NCI-H524 (cell line): ENCODE data around the gene HOXC5.

Source experiments
- DNase-seq, 2 experiments: peaks; one replicate each; lab custom pipeline; 2025; lab: John Stamatoyannopoulos, UW

Gene HOXC5

DNA sequence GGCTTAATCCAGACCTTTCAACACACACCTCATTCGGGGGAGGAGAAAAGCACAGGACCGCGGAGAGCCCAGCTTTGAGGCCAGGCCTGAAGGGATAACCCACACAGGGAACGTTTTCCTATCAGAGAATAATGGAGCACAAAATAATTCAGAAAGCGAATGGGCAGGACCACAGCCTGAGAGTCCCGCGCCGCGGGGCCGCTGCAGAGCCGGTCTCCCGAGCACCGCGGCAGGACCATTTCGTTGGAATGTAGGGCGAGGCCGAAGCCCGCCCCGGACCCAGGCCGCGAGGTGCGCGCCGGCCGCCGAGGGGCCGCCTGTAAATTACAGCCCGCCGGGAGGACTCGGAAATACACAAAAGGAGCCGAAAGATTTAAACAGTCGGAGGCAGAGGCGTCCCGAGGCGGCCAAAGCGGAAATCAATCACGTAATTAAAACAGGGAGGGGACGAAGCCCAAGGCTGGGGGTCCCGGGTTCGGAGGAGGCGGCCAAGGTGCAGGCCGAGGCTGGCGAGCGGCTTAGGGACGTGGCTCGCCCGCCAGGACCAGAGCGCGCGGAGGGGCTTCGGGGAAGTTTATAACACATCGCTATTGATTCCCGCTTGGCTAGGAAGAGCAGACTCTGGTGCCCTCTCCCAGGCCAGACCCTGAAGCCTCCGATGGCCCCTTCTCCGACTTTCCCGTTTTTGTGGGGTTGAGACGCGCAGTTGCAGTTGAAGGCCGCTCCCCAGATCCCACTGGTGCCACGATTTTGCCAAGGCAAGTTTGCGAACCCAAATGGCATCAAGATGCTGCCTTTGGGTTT, 14.5 kb downstream of the HOXC5 start:
- no peak for DNase-seq

DNA sequence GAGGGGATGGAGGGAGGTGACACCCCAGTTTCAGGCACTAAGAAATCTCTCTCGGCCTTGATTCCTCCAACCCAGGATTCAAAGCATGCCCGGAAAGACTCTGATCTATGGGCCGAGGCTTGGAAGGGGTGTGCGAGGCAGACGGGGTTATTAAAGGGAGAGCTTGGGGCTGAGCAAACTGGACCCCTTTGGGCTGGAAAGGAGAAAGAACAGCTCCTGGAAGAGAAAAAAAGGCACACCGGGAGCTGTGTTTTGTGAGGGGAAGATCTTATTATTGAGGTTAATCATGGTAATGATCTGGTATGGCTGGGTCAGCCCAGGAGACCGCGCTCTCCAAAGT, 15.1 kb downstream of the HOXC5 start:
- DNase-seq: no peak

- no peak for DNase-seq
Observed at GRCh38 chr12:54048406-54049093, 15.7 kb downstream of the HOXC5 start.

GRCh38 chr12:54049108-54049507, 16.3 kb downstream of the HOXC5 start:
- no peak for DNase-seq

GRCh38 chr12:54050482-54050810, 17.6 kb downstream of the HOXC5 start:
- no peak for DNase-seq

DNA sequence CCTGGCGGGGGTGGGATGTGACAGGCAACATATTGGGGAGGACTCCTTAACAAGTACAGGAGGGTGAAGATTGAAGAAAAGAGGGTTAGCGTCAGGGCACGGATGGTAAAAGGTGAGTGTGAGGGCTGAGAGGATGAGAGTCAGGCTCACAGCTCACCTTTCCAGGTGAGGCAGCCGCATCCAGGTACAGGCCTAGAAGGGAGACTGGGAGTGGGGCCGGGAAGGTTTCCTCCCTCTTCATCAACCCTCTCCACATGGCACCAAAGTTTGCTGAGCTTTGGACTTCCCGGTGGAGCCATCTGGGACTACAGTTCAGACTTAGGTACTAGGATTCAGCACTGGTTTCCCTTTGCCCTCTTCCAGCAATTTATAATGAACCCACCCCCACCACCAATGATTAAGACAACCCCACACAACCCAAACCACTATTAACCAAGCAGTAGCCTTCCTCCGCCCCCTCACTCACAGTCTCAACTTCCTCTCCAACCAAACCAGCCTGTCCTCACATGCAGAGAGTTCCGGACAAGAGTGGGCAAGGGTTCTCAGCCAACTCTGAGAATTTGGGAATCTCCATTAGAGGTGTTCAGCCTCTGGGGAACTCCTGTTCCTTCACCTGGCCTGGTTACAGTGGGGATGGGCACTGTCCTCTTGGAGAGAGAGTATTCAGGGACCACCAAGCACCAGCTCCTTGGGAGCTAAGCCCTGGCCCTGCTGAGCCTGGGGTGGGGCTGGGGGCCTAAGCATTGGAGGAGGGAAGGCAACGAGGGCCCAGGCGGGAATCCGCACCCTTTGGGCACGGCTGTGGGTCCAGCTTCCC, 18.4 kb downstream of the HOXC5 start:
- DNase-seq: no peak

- no peak for DNase-seq
Observed at GRCh38 chr12:54051874-54052437, 19.1 kb downstream of the HOXC5 start.

DNA sequence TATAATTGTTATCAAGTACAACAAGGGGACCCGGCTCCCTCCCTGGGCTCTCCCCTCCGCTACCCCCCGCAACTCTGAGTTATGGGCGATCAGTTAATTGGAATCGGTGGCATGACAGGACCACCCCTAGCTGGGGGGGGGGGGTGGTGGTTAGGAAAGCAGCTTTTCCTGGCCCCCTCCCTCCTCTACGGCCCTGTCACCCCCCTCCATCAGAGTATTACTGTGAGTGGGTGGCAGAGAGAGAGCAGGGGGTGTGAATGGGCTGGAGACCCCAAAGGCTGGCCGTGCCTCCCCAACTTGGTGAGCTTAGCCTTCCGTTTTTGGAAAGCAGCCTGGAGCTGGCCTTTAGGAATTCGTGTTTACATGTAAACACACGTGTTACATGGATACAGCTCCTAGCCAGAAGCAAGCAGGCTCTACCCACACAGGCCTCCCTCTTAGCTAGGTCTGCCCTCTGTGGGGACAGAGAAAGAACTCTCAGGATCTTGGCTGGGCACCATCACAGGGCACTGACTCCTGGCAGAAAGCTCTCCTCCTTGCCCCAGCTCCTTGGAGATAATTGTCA, 19.7 kb downstream of the HOXC5 start:
- DNase-seq: no peak

GRCh38 chr12:54053003-54053750, 20.3 kb downstream of the HOXC5 start:
- DNase-seq: peak in 1 of 2 experiments; percentile 26

DNA sequence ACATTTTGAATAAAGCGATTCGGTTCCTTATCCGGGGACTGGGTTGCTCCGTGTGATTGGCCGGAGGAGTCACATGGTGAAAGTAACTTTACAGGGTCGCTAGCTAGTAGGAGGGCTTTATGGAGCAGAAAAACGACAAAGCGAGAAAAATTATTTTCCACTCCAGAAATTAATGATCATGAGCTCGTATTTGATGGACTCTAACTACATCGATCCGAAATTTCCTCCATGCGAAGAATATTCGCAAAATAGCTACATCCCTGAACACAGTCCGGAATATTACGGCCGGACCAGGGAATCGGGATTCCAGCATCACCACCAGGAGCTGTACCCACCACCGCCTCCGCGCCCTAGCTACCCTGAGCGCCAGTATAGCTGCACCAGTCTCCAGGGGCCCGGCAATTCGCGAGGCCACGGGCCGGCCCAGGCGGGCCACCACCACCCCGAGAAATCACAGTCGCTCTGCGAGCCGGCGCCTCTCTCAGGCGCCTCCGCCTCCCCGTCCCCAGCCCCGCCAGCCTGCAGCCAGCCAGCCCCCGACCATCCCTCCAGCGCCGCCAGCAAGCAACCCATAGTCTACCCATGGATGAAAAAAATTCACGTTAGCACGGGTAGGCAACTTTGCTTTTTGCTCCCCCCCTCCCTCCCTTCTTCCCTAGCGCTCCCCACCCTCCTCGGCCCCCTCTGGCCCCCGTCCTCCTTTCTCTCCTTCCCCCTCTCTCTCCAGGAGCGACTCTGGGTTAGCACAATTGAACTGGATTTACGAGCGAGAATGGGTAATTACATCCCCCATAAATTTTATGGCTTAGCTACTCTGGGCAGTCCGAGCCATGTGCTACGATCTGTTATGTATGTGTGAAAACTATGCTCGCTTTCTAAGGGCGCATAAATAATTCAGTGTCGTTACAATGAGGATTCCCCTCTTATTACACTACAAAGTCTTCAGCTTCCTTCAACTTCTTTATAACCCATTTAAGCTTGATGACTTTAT, 21.2 kb downstream of the HOXC5 start, which contains the start of gene HOXC4:
Gene HOXC4 (plus strand): TSS at position 85 of the 991 bp plus-strand sequence. CDS start 88 bp downstream, at position 173.
- peak; percentile 46 to 54 for DNase-seq

DNA sequence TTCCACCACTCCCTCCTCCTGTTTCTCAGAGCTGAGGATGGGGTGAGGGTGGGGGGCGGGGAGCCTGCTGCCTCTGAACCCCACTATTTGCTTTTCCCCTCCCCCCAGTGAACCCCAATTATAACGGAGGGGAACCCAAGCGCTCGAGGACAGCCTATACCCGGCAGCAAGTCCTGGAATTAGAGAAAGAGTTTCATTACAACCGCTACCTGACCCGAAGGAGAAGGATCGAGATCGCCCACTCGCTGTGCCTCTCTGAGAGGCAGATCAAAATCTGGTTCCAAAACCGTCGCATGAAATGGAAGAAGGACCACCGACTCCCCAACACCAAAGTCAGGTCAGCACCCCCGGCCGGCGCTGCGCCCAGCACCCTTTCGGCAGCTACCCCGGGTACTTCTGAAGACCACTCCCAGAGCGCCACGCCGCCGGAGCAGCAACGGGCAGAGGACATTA, 21.9 kb downstream of the HOXC5 start:
- DNase-seq: no peak

DNA sequence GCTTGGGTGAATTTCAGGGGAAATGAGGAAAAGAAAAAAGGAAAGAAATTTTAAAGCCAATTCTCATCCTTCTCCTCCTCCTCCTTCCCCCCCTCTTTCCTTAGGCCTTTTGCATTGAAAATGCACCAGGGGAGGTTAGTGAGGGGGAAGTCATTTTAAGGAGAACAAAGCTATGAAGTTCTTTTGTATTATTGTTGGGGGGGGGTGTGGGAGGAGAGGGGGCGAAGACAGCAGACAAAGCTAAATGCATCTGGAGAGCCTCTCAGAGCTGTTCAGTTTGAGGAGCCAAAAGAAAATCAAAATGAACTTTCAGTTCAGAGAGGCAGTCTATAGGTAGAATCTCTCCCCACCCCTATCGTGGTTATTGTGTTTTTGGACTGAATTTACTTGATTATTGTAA, 22.7 kb downstream of the HOXC5 start:
- DNase-seq: no peak

- no peak for DNase-seq
Observed at GRCh38 chr12:54056110-54056509, 23.3 kb downstream of the HOXC5 start.

GRCh38 chr12:54058128-54058768, 25.4 kb downstream of the HOXC5 start:
- no peak for DNase-seq

GRCh38 chr12:54059668-54060067, 26.8 kb downstream of the HOXC5 start:
- no peak for DNase-seq

- no peak for DNase-seq
Observed at GRCh38 chr12:54060174-54060974, 27.5 kb downstream of the HOXC5 start.

GRCh38 chr12:54060975-54061778, 28.3 kb downstream of the HOXC5 start:
- DNase-seq: no peak

DNA sequence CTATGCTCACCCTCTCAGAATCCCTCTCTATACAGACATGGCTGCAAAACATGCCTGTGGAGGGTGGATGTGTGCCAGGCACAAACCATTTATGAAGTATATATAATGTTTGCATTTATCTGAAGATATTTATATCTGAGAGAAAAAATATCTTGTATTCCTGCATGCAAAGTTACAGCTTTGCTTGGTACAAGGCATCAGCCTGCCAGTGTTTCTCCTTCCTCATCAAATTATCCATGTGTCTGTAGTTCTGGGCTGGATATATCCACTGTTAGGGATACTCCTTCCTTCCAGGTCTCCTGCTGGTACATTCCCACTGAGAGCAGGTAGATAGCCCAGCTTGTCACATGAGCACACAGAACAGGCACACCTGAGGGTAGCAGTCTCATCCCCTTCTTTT, 32.8 kb downstream of the HOXC5 start:
- no peak for DNase-seq
